Ishikawa (cell line): ENCODE measurements around the gene GPR17.

ENCODE experiments used
- CEBPB ChIP-seq: IDR thresholded peaks from 2 replicates; pipeline ENCODE4 v1.6.1; 2012
- CREB1 ChIP-seq: IDR thresholded peaks from 2 replicates; pipeline ENCODE4 v1.6.1; 2012; ENCODE audit warnings: low read depth
- EGR1 ChIP-seq: IDR thresholded peaks from 2 replicates; pipeline ENCODE4 v1.6.1; 2012
- EP300 ChIP-seq: IDR thresholded peaks from 2 replicates; pipeline ENCODE4 v1.6.1; 2012; ENCODE audit warnings: borderline replicate concordance
- FOXM1 ChIP-seq: IDR thresholded peaks from 2 replicates; pipeline ENCODE4 v1.6.1; 2012; ENCODE audit warnings: low read depth, borderline replicate concordance
- NFIC ChIP-seq: IDR thresholded peaks from 2 replicates; pipeline ENCODE4 v1.6.1; 2012
- RAD21 ChIP-seq: IDR thresholded peaks from 2 replicates; pipeline ENCODE4 v1.6.1; 2012; ENCODE audit warnings: low read depth
- TAF1 ChIP-seq: IDR thresholded peaks from 2 replicates; pipeline ENCODE4 v1.6.1; 2012; ENCODE audit warnings: low read depth, mild to moderate bottlenecking
- TCF12 ChIP-seq: IDR thresholded peaks from 2 replicates; pipeline ENCODE4 v1.6.1; 2012; ENCODE audit warnings: low read depth
- TEAD4 ChIP-seq: IDR thresholded peaks from 2 replicates; pipeline ENCODE4 v1.6.1; 2012
- YY1 ChIP-seq: IDR thresholded peaks from 2 replicates; pipeline ENCODE4 v1.6.1; 2012; ENCODE audit warnings: low read depth
- ZBTB7A ChIP-seq: IDR thresholded peaks from 2 replicates; pipeline ENCODE4 v1.6.1; 2012; ENCODE audit warnings: low read depth
- TF ChIP-seq, protein P1 (sequence below): IDR thresholded peaks from 2 replicates; pipeline ENCODE4 v1.6.1; 2012; ENCODE audit warnings: low read depth, mild to moderate bottlenecking
- TF ChIP-seq, protein P2 (sequence below): IDR thresholded peaks from 2 replicates; pipeline ENCODE4 v1.6.1; 2012
- TF ChIP-seq, protein P3 (sequence below): IDR thresholded peaks from 2 replicates; pipeline ENCODE4 v1.6.1; 2012

Gene GPR17

DNA sequence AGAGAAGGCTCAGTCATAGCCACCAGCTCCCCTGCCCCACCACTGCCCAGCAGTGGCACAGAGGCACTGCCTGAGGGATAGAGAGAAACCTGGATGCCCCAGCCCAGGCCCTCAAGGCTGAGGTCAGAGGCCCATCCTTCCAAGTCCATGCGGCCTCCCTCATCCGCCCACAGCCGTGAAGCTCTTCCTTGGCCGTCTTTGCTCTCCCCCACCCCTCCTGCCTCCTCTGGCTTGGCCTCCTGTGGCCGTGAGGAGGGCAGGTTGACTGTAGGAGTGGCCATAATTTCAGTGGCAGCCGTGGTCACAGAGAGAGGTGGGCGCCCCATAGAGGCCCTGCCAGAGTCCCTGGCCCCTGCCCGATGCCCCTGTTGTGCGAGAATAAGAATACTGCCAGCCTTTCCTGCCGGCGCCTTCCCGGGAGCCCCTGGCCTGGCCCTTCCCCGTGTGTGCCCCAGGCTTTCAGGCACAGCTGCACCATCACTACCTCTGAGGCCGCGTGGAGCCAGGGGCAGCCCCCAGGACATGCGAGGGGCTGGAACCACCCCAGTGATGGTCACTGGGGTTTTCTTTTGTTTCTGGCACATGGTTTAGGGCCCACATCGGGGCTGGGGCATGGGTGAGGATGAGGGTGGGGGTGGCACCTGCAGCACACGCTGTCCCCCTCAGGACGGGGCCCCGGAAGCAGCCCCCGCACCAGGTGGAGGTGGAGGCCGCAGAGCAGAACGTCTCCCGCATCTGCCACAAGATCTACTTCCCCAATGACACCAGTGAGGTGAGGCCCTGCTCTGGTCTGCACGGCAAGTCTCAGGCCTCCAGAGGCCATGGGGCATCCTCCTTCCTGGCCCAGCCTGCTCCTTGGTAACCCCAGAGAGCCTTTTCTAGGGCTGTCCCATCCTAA is 13.1 kb upstream of the GPR17 start:
- TF ChIP-seq TEAD4, result no peak
- TF ChIP-seq YY1, result no peak
- TF ChIP-seq, protein P1, sequence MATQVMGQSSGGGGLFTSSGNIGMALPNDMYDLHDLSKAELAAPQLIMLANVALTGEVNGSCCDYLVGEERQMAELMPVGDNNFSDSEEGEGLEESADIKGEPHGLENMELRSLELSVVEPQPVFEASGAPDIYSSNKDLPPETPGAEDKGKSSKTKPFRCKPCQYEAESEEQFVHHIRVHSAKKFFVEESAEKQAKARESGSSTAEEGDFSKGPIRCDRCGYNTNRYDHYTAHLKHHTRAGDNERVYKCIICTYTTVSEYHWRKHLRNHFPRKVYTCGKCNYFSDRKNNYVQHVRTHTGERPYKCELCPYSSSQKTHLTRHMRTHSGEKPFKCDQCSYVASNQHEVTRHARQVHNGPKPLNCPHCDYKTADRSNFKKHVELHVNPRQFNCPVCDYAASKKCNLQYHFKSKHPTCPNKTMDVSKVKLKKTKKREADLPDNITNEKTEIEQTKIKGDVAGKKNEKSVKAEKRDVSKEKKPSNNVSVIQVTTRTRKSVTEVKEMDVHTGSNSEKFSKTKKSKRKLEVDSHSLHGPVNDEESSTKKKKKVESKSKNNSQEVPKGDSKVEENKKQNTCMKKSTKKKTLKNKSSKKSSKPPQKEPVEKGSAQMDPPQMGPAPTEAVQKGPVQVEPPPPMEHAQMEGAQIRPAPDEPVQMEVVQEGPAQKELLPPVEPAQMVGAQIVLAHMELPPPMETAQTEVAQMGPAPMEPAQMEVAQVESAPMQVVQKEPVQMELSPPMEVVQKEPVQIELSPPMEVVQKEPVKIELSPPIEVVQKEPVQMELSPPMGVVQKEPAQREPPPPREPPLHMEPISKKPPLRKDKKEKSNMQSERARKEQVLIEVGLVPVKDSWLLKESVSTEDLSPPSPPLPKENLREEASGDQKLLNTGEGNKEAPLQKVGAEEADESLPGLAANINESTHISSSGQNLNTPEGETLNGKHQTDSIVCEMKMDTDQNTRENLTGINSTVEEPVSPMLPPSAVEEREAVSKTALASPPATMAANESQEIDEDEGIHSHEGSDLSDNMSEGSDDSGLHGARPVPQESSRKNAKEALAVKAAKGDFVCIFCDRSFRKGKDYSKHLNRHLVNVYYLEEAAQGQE, result no peak
- TF ChIP-seq TCF12, result no peak
- no peak for TF ChIP-seq EP300

DNA sequence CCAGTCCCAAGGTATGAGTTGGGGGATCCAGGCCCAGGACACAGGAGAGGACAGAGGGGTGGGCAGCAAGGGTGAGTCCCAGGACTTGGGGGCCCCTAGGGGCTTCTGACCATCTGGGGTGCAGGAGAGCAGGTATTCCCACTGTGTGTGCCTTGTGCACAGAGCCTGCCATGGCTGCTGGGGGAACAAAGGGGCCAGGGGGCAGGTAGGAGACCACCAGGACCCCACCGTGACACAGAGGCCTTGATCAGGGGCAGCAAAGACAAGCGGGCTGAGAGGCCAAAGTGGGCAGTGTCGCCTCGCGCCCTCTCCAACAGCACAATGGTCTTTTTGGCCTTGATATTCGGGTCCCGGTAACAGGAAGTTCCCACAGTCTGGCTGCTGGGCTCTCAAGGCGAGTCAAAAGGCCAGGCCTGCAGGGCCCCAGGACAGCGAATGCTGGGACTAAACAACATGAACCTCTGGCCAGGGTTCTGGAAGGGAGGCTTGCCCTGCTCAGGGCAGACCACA is 12.3 kb upstream of the GPR17 start:
- no peak for TF ChIP-seq CEBPB
- TF ChIP-seq RAD21, result no peak
- TF ChIP-seq, protein P2, sequence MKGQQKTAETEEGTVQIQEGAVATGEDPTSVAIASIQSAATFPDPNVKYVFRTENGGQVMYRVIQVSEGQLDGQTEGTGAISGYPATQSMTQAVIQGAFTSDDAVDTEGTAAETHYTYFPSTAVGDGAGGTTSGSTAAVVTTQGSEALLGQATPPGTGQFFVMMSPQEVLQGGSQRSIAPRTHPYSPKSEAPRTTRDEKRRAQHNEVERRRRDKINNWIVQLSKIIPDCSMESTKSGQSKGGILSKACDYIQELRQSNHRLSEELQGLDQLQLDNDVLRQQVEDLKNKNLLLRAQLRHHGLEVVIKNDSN, result no peak
- no peak for TF ChIP-seq ZBTB7A
- TF ChIP-seq, protein P1, result no peak
- TF ChIP-seq NFIC, result no peak
- TF ChIP-seq CREB1, result no peak
- TF ChIP-seq, protein P3, sequence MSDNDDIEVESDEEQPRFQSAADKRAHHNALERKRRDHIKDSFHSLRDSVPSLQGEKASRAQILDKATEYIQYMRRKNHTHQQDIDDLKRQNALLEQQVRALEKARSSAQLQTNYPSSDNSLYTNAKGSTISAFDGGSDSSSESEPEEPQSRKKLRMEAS, result no peak
- TF ChIP-seq EGR1, result no peak
- TF ChIP-seq FOXM1, result no peak
- no peak for TF ChIP-seq TCF12
- no peak for TF ChIP-seq EP300
- TF ChIP-seq YY1, result no peak
- no peak for TF ChIP-seq TEAD4
- no peak for TF ChIP-seq TAF1

DNA sequence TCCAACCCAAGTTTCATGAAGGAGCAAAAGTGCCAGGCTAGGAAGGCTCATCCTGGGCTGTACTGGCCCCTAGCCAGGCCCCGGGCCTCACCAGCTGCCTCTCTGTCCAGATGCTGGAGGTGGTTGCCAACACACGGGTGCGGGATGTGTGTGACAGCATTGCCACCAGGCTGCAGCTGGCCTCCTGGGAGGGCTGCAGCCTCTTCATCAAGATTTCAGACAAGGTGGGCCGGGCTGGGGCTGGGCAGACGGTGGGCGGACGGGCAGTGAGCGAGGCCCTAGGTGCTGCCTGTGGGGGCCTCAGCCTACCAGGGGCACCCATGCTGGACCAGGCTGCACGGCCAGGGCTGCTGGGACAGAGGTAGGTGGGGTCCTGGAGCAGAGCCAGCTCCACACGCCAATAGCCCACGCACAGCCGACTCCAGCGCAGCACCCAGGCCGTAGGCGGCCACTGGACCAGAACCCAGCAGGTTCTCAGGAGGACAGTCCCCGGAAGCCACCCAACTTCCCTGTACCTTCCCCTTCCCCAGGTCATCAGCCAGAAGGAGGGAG is 11.8 kb upstream of the GPR17 start:
- no peak for TF ChIP-seq ZBTB7A
- TF ChIP-seq EGR1, result peak; percentile 55

DNA sequence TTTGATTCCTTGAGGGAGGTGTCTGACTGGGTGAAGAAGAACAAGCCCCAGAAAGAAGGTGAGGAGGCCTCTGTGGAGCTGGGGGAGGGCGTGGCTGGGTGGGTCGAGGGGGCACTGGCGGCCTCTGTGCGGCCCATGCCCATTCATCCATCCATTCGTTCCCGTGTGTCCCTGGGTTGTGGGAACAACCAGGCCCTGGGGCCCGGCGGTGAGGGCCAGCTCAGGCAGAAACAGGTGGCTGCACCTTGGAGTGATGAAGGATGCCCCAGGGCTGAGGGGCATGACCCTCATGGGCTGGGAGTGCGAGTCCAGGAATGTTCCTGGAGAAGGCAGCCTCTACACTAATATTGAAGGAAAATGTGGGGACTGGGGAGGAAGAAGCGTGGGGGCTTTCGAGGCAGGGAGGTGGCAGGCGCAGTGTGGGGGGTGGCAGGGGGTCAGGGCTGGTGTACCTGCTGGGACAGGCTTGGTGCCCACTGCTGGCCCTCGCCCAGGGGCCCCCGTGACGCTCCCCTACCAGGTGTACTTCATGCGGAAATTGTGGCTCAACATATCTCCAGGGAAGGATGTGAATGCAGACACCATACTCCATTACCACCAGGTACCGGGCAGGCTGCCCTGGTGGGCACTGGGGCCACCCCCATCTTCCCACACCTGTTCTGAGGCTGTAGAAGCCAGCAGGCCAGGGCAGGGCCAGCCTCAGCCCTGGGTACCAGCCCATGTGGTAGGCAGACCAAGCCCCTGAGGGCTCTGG is 11.2 kb upstream of the GPR17 start:
- TF ChIP-seq TCF12 (no peak), RAD21 (no peak), CEBPB (no peak), YY1 (no peak), TAF1 (no peak), NFIC (no peak), CREB1 (no peak), TEAD4 (no peak), ZBTB7A (no peak), FOXM1 (no peak), EP300 (no peak), EGR1 (no peak)
- TF ChIP-seq, protein P3, result no peak
- TF ChIP-seq, protein P1, result no peak
- TF ChIP-seq, protein P2, result no peak
